ENCODE measurements around the gene LRIG1.

GRCh38 chr3:66427951-66428474, 72.8 kb downstream of the LRIG1 start:
- TF ChIP-seq EZH2 (IDR thresholded peaks at IDR 0.05; ENCODE audit: borderline replicate concordance, low read depth, low read length, poor library complexity, severe bottlenecking), result no peak
- TF ChIP-seq, protein P1, sequence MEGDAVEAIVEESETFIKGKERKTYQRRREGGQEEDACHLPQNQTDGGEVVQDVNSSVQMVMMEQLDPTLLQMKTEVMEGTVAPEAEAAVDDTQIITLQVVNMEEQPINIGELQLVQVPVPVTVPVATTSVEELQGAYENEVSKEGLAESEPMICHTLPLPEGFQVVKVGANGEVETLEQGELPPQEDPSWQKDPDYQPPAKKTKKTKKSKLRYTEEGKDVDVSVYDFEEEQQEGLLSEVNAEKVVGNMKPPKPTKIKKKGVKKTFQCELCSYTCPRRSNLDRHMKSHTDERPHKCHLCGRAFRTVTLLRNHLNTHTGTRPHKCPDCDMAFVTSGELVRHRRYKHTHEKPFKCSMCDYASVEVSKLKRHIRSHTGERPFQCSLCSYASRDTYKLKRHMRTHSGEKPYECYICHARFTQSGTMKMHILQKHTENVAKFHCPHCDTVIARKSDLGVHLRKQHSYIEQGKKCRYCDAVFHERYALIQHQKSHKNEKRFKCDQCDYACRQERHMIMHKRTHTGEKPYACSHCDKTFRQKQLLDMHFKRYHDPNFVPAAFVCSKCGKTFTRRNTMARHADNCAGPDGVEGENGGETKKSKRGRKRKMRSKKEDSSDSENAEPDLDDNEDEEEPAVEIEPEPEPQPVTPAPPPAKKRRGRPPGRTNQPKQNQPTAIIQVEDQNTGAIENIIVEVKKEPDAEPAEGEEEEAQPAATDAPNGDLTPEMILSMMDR (conservative IDR thresholded peaks at IDR 0.05; ENCODE audit: low read depth, low read length), result no peak

Data from A673 (cell line).